Endothelial cell of umbilical vein (primary cell): Measurements from ENCODE around the gene RPRML. TPM values are rescaled to one million over a fixed set of nuclear protein-coding genes. Genes with fewer than 3 reads are reported as not detected.

Experiments used
- BruUV-seq: library from RNA; stranded (reverse); fragments of 400-500 nt; replicated peaks from 2 replicates; lab custom pipeline; 2021; lab: Mats Ljungman, UMichigan
- CTCF ChIA-PET: fragments of 300-600, 350-600 bp; sonication (Branson Sonifier 250); formaldehyde crosslinking; loops from one replicate; lab custom pipeline; 2021; ENCODE audit warnings: antibody characterized with exemption, inconsistent platforms; lab: Charles Lee
- POLR2A ChIA-PET: fragments of 300-600, 350-600 bp; sonication (Branson Sonifier 250); formaldehyde crosslinking; loops from one replicate; lab custom pipeline; 2021; ENCODE audit warnings: antibody characterized with exemption, inconsistent platforms; lab: Charles Lee
- DNase-seq: peaks from one replicate; pipeline ENCODE4 v3.0.0-alpha.2; 2011; ENCODE audit warnings: low read depth, low spot score
- FAIRE-seq: peaks from 2 replicates; lab custom pipeline; 2011; peaks lifted over from hg19 to GRCh38; lab: Jason Lieb, UNC
- H2AFZ ChIP-seq: 2 replicates; pipeline ENCODE4 v1.6.0; 2012; ENCODE audit warnings: low read depth, low read length, control low read depth, inconsistent platforms
- H3K27ac ChIP-seq: 2 replicates; pipeline ENCODE4 v1.5.1; 2011; ENCODE audit warnings: low read depth, mild to moderate bottlenecking, control low read depth, low read length, moderate library complexity; ENCODE audit not compliant: insufficient read depth
- H3K27me3 ChIP-seq, 2 experiments: 2 replicates each; pipeline versions ENCODE4 v1.6.0 to v1.6.1; 2011; ENCODE audit warnings: low read length in 2 of 2, mixed read lengths in 1 of 2; ENCODE audit not compliant: control insufficient read depth in 2 of 2, insufficient read depth in 2 of 2
- H3K36me3 ChIP-seq, 2 experiments: 2 replicates in 1 of 2; 3 replicates in 1 of 2; pipeline ENCODE4 v1.5.1; 2011; ENCODE audit warnings: low read length in 2 of 2, mild to moderate bottlenecking in 1 of 2, moderate library complexity in 1 of 2; ENCODE audit not compliant: control insufficient read depth in 2 of 2, insufficient read depth in 2 of 2; ENCODE audit errors: extremely low read depth in 1 of 2
- H3K4me1 ChIP-seq: 3 replicates; pipeline ENCODE4 v1.5.1; 2011; ENCODE audit warnings: mild to moderate bottlenecking, low read length; ENCODE audit not compliant: control insufficient read depth, insufficient read depth; ENCODE audit errors: extremely low read depth
- H3K4me2 ChIP-seq: 2 replicates; pipeline ENCODE4 v1.6.1; 2011; ENCODE audit warnings: low read length, control low read depth, mixed read lengths; ENCODE audit not compliant: insufficient read depth
- H3K4me3 ChIP-seq, 3 experiments: fragments of 200-600 bp in 1 of 3; sonication (generic), shearing (Covaris generic) in 1 of 3; replicated peaks in 1 of 3; 2 replicates each; pipeline ENCODE4 v1.5.1; 2011 to 2016; ENCODE audit warnings: control low read depth in 3 of 3, low read length in 3 of 3, mild to moderate bottlenecking in 2 of 3, inconsistent platforms in 1 of 3, low read depth in 1 of 3, moderate library complexity in 1 of 3; ENCODE audit not compliant: insufficient read depth in 1 of 3
- H3K79me2 ChIP-seq: 2 replicates; pipeline ENCODE4 v1.6.0; 2012; ENCODE audit warnings: low read length, inconsistent platforms; ENCODE audit not compliant: control insufficient read depth, insufficient read depth
- H3K9ac ChIP-seq: replicated peaks from 2 replicates; pipeline ENCODE3; 2011; ENCODE audit warnings: low read length, control low read depth; ENCODE audit not compliant: insufficient read depth; ENCODE audit errors: extremely low read depth
- H3K9me1 ChIP-seq: replicated peaks from 3 replicates; pipeline ENCODE4 v1.6.0; 2011; ENCODE audit warnings: mild to moderate bottlenecking, low read length; ENCODE audit not compliant: control insufficient read depth, insufficient read depth; ENCODE audit errors: extremely low read depth
- H3K9me3 ChIP-seq: replicated peaks from 2 replicates; pipeline ENCODE4 v1.5.1; 2012; ENCODE audit warnings: low read length, inconsistent platforms; ENCODE audit not compliant: control insufficient read depth, insufficient read depth
- H4K20me1 ChIP-seq: replicated peaks from 2 replicates; pipeline ENCODE3; 2011; ENCODE audit warnings: mild to moderate bottlenecking, low read length; ENCODE audit not compliant: control insufficient read depth, insufficient read depth; ENCODE audit errors: extremely low read depth
- CTCF ChIP-seq, 2 donors: IDR thresholded peaks; 1 replicate in 1 of 2; 2 replicates in 1 of 2; pipeline ENCODE4 v1.5.1; 2011; ENCODE audit warnings: low read length in 2 of 2, mild to moderate bottlenecking in 2 of 2, moderate library complexity in 2 of 2, control low read depth in 1 of 2, inconsistent platforms in 1 of 2, low read depth in 1 of 2; ENCODE audit not compliant: insufficient read depth in 1 of 2; ENCODE audit errors: extremely low read depth in 1 of 2
- EZH2 ChIP-seq: IDR thresholded peaks from 2 replicates; pipeline ENCODE4 v1.6.1; 2012; ENCODE audit warnings: borderline replicate concordance, low read depth, mild to moderate bottlenecking, moderate library complexity, low read length, inconsistent platforms; ENCODE audit not compliant: severe bottlenecking
- FOS ChIP-seq: IDR thresholded peaks from 2 replicates; pipeline ENCODE4 v1.6.1; 2011; ENCODE audit warnings: mild to moderate bottlenecking, low read length, moderate library complexity, borderline replicate concordance; ENCODE audit not compliant: insufficient read depth
- GATA2 ChIP-seq: IDR thresholded peaks from 2 replicates; pipeline ENCODE4 v1.7.0; 2011; ENCODE audit warnings: low read depth, mild to moderate bottlenecking, moderate library complexity, mixed read lengths, low read length; ENCODE audit not compliant: insufficient read length, insufficient read depth
- JUN ChIP-seq: IDR thresholded peaks from 2 replicates; pipeline ENCODE4 v1.6.1; 2011; ENCODE audit warnings: borderline replicate concordance, low read depth; ENCODE audit not compliant: insufficient read length, insufficient read depth
- MYC ChIP-seq: IDR thresholded peaks from one replicate; pipeline ENCODE4 v1.6.1; 2011; ENCODE audit warnings: mild to moderate bottlenecking, low read depth, low read length
- POLR2A ChIP-seq: IDR thresholded peaks from 2 replicates; pipeline ENCODE4 v1.6.1; 2012; ENCODE audit warnings: low read depth, mild to moderate bottlenecking, control low read depth, low read length
- POLR2AphosphoS5 ChIP-seq: IDR thresholded peaks from 2 replicates; pipeline ENCODE4 v1.6.1; 2012; ENCODE audit warnings: low read depth, mild to moderate bottlenecking, control low read depth, low read length, moderate library complexity; ENCODE audit not compliant: insufficient read depth
- dilution Hi-C: fragments of 300-500 bp; cut with MboI; formaldehyde crosslinking; loops from one replicate; pipeline ENCODE4 v1.15.0; 2019; ENCODE audit warnings: low sequenced_read_pairs; ENCODE audit not compliant: extremely low pct_ligation_motif_present
- intact Hi-C: fragments of 100-400 bp; cut with micrococcal nuclease; formaldehyde crosslinking; loops from one replicate; pipeline ENCODE4 v1.10.0; 2022
- polyA plus RNA-seq, 4 experiments: library from polyadenylated mRNA; depleted of rRNA in 3 of 4; stranded (reverse) in 3 of 4; unstranded in 1 of 4; fragments of >200 nt; gene quantifications; 2 replicates each; pipeline versions ENCODE4 v1.2.1 to v1.2.3, GENCODE V29; 2011 to 2012; ENCODE audit warnings: missing spikeins in 1 of 4
- total RNA-seq: library from RNA; stranded (reverse); gene quantifications from 2 replicates; pipeline ENCODE4 v1.2.3, GENCODE V29; 2021
- TF ChIP-seq, protein P1 (sequence below): IDR thresholded peaks from 2 replicates; pipeline ENCODE4 v1.6.1; 2011; ENCODE audit not compliant: insufficient read depth, insufficient read length

RPRML gene
- total and polyA plus RNA-seq, 2 donors (not counting 3 experiments of a cell fraction or from before 2014, with no cell fraction given): 0.08 TPM; not detected in 1

- H3K36me3 ChIP-seq: no peaks in the 10 kb centered on the region
- POLR2A ChIA-PET: no interaction called here
- no peaks in the 10 kb centered on the region for H3K9me3 ChIP-seq
- no peaks in the 10 kb centered on the region for H4K20me1 ChIP-seq
- dilution Hi-C loops: no loop called here
- no peak overlapping the region for H3K9ac ChIP-seq
- H2AFZ ChIP-seq: no peak overlapping the region
- no peaks in the 10 kb centered on the region for H3K4me1 ChIP-seq
- no TSS peak for BruUV-seq
- no peaks in the 10 kb centered on the region for H3K79me2 ChIP-seq
- no peak overlapping the region for H3K4me2 ChIP-seq
- H3K27me3 ChIP-seq: peaks cover 2 to 12% of the 10 kb centered on the region in 2 experiments
- no peak overlapping the region for H3K27ac ChIP-seq
- H3K4me3 ChIP-seq: no peak overlapping the region
- H3K9me1 ChIP-seq: no peaks in the 10 kb centered on the region
- FAIRE-seq (no peak), DNase-seq (no peak)
- intact Hi-C loops: no loop called here
- CTCF ChIA-PET: interaction anchor here (1.0 to 2.9 kb wide), 2 partner anchors 12 to 20 kb away, joined by 3 to 13 read pairs; no protein-coding TSS in a partner anchor
- no peak for TF ChIP-seq CTCF (IDR thresholded peaks at IDR 0.05; ENCODE audit: extremely low read depth in 1 of 2, insufficient read depth in 1 of 2, low read depth in 1 of 2, low read length in 2 of 2)
- TF ChIP-seq POLR2AphosphoS5: no peak
- TF ChIP-seq, protein P1, sequence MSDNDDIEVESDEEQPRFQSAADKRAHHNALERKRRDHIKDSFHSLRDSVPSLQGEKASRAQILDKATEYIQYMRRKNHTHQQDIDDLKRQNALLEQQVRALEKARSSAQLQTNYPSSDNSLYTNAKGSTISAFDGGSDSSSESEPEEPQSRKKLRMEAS: no peak
- no peak for TF ChIP-seq JUN
- no peak for TF ChIP-seq MYC
- no peak for TF ChIP-seq EZH2
- no peak for TF ChIP-seq GATA2
- no peak for TF ChIP-seq POLR2A
- TF ChIP-seq FOS: no peak
Measured at GRCh38 chr17:46963571-46963970, 15.5 kb downstream of the RPRML start.
